Mesodermal cell (in vitro differentiated cells): ENCODE results near the gene PCIF1.
"Not testable (repeated sequence)": the region's sequence is repeated elsewhere in the genome, so short reads cannot be mapped to it uniquely, and the experiment has no call there.

Source experiments
- H3K27ac ChIP-seq: 2 replicates; pipeline ENCODE4 v1.7.0; 2013; ENCODE audit warnings: mild to moderate bottlenecking, low read depth, low read length, moderate library complexity; ENCODE audit not compliant: severe bottlenecking
- H3K36me3 ChIP-seq: 2 replicates; pipeline ENCODE4 v1.7.1; 2013; ENCODE audit warnings: mild to moderate bottlenecking, low read length, moderate library complexity; ENCODE audit not compliant: control insufficient read depth, insufficient read depth
- H3K4me1 ChIP-seq: one replicate; pipeline ENCODE4 v1.7.1; 2013; ENCODE audit warnings: mild to moderate bottlenecking, low read length; ENCODE audit not compliant: insufficient read depth, control insufficient read depth, poor library complexity, severe bottlenecking
- H3K4me3 ChIP-seq: 2 replicates; pipeline ENCODE4 v1.7.0; 2013; ENCODE audit warnings: low read length, control low read depth, mild to moderate bottlenecking; ENCODE audit not compliant: insufficient read depth, poor library complexity, severe bottlenecking; ENCODE audit errors: extremely low read depth
- H3K9me3 ChIP-seq: 2 replicates; pipeline ENCODE4 v1.7.1; 2013; ENCODE audit warnings: mild to moderate bottlenecking, low read length, moderate library complexity; ENCODE audit not compliant: control insufficient read depth
- WGBS, 2 experiments: methylation state at CpG; one replicate each; pipeline ENCODE4 v1.1.5; 2013; ENCODE audit warnings: missing lambda C conversion rate in 2 of 2; ENCODE audit not compliant: insufficient coverage in 2 of 2; 5-methylcytosine and 5-hydroxymethylcytosine counted together

Gene PCIF1

GRCh38 chr20:45893831-45894230 lies 40.7 kb upstream of the PCIF1 start:
- no peaks in the 10 kb centered on the region for H3K9me3 ChIP-seq
- H3K36me3 ChIP-seq, result peaks cover 35% of the 10 kb centered on the region
- H3K27ac ChIP-seq, result no peak overlapping the region
- H3K4me1 ChIP-seq, result no peaks in the 10 kb centered on the region
- WGBS, 2 experiments, result 87 to 93% methylated on average over 2 to 3 of the region's 4 CpGs
- no peak overlapping the region for H3K4me3 ChIP-seq

GRCh38 chr20:45894797-45895196 lies 39.7 kb upstream of the PCIF1 start:
- H3K4me1 ChIP-seq, result no peaks in the 10 kb centered on the region
- H3K36me3 ChIP-seq, result peaks cover 41% of the 10 kb centered on the region
- no peaks in the 10 kb centered on the region for H3K9me3 ChIP-seq
- WGBS, 2 experiments, result 97 to 100% methylated on average over 2 to 5 of the region's 12 CpGs
- no peak overlapping the region for H3K27ac ChIP-seq
- no peak overlapping the region for H3K4me3 ChIP-seq

DNA sequence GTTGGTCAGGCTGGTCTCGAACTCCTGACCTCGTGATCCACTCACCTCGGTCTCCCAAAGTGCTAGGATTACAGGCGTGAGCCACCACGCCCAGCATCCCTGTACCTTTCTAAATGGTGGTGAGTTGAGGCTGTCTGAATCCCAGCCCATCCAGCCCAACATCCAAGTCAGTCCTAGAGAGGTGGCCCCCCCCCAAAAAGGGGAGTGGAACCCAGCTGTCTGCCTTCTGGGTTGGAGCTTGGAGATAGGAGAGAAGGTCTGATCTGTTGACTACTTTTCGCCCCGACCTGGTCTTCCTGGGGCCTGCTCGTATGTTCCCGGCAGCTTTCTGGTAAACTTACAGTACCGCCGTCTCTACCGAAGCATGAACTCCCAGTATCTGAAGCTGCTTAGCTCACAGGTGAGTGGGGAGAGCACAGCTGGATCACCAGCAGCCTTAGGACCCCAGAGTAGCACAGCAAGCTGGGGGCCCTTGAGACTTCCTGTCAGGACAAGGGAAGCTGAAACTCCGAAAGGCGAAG lies 37.8 kb upstream of the PCIF1 start:
- Histone ChIP-seq H3K4me3 (no peak overlapping the region), H3K9me3 (no peaks in the 10 kb centered on the region), H3K4me1 (no peaks in the 10 kb centered on the region), H3K36me3 (peaks cover 54% of the 10 kb centered on the region), H3K27ac (no peak overlapping the region)
- WGBS, 2 experiments, result 95% methylated on average over 14 of the region's 14 CpGs

GRCh38 chr20:45897289-45897688 lies 37.2 kb upstream of the PCIF1 start:
- Histone ChIP-seq H3K4me1 (no peaks in the 10 kb centered on the region), H3K9me3 (no peaks in the 10 kb centered on the region), H3K36me3 (peaks cover 60% of the 10 kb centered on the region), H3K4me3 (no peak overlapping the region), H3K27ac (no peak overlapping the region)
- no CpG with 5 or more reads among the region's 2 CpGs for WGBS, 2 experiments

DNA sequence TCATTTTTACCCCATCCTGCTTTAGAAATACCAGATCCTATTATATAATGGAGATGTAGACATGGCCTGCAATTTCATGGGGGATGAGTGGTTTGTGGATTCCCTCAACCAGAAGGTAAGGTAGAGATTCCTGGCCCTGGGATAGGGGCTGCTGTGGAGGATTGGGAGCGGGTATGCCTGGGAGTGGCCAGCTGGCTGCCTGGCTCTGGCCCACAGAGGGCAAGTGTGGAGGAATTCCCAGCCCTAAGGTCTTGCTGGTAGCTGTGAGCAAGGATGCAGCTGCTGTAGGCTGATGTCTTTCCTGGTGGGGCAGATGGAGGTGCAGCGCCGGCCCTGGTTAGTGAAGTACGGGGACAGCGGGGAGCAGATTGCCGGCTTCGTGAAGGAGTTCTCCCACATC lies 36.8 kb upstream of the PCIF1 start:
- Histone ChIP-seq H3K4me1 (no peaks in the 10 kb centered on the region), H3K9me3 (no peaks in the 10 kb centered on the region), H3K36me3 (peaks cover 64% of the 10 kb centered on the region), H3K27ac (no peak overlapping the region), H3K4me3 (no peak overlapping the region)
- 85 to 96% methylated on average over 6 to 7 of the region's 7 CpGs for WGBS, 2 experiments

DNA sequence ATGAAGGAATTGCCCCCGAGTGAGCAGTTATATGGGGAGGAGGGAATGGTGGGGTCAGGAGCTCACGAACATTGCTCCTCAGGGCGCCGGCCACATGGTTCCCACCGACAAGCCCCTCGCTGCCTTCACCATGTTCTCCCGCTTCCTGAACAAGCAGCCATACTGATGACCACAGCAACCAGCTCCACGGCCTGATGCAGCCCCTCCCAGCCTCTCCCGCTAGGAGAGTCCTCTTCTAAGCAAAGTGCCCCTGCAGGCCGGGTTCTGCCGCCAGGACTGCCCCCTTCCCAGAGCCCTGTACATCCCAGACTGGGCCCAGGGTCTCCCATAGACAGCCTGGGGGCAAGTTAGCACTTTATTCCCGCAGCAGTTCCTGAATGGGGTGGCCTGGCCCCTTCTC lies 36.2 kb upstream of the PCIF1 start:
- Histone ChIP-seq H3K4me3 (no peak overlapping the region), H3K4me1 (no peaks in the 10 kb centered on the region), H3K36me3 (peaks cover 66% of the 10 kb centered on the region), H3K27ac (no peak overlapping the region), H3K9me3 (no peaks in the 10 kb centered on the region)
- 86 to 90% methylated on average over 10 to 12 of the region's 12 CpGs for WGBS, 2 experiments

GRCh38 chr20:45899046-45899835 lies 35.2 kb upstream of the PCIF1 start:
- Histone ChIP-seq H3K9me3 (no peaks in the 10 kb centered on the region), H3K27ac (no peak overlapping the region), H3K36me3 (peaks cover 66% of the 10 kb centered on the region), H3K4me1 (no peaks in the 10 kb centered on the region), H3K4me3 (no peak overlapping the region)
- WGBS, 2 experiments, result 90 to 97% methylated on average over 2 to 3 of the region's 13 CpGs

DNA sequence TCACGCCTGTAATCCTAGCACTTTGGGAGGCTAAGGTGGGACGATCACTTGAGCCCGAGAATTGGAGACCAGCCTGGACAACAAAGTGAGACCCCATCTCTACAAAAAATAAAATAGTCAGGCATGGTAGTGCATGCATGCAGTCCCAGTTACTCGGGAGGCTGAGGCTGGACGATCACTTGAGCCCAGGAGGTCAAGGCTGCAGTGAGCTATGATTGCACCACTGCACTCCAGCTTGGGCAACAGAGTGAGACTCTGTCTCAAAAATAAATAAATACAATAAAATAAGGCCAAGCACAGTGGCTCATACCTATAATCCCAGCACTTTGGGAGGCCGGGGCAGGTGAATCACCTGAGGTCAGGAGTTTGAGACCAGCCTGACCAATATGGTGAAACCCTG lies 33.2 kb upstream of the PCIF1 start:
- H3K4me1 ChIP-seq, H3K4me3 ChIP-seq, H3K9me3 ChIP-seq, H3K27ac ChIP-seq: not testable (repeated sequence)
- peaks cover 82% of the 10 kb centered on the region for H3K36me3 ChIP-seq
- 89 to 100% methylated on average over 4 to 6 of the region's 6 CpGs for WGBS, 2 experiments

GRCh38 chr20:45902199-45902701 lies 32.2 kb upstream of the PCIF1 start:
- no peaks in the 10 kb centered on the region for H3K4me1 ChIP-seq
- peaks cover 87% of the 10 kb centered on the region for H3K36me3 ChIP-seq
- H3K27ac ChIP-seq, result no peak overlapping the region
- H3K4me3 ChIP-seq, result no peak overlapping the region
- H3K9me3 ChIP-seq, result no peaks in the 10 kb centered on the region
- 94 to 97% methylated on average over 5 to 11 of the region's 14 CpGs for WGBS, 2 experiments

GRCh38 chr20:45904583-45905504 lies 29.6 kb upstream of the PCIF1 start:
- Histone ChIP-seq H3K27ac (no peak overlapping the region), H3K9me3 (no peaks in the 10 kb centered on the region), H3K4me3 (no peak overlapping the region), H3K36me3 (peaks cover 91% of the 10 kb centered on the region), H3K4me1 (no peaks in the 10 kb centered on the region)
- 90 to 94% methylated on average over 9 to 11 of the region's 16 CpGs for WGBS, 2 experiments
